Osteoblast (primary cell): ENCODE data around the gene EFNA5. TPM values are rescaled to one million over a fixed set of nuclear protein-coding genes. Genes with fewer than 3 reads are reported as not detected.

Experiments
- DNase-seq: peaks from one replicate; pipeline ENCODE4 v3.0.0; 2011; ENCODE audit warnings: low spot score, mixed read lengths; ENCODE audit not compliant: insufficient read length; ENCODE audit errors: missing footprints
- H2AFZ ChIP-seq: 2 replicates; pipeline ENCODE4 v1.6.0; 2011; ENCODE audit warnings: mild to moderate bottlenecking, low read length
- H3K27ac ChIP-seq: 2 replicates; pipeline ENCODE4 v1.5.1; 2011; ENCODE audit warnings: mild to moderate bottlenecking, low read depth, low read length, moderate library complexity
- H3K27me3 ChIP-seq: 2 replicates; pipeline ENCODE4 v1.6.0; 2012; ENCODE audit warnings: mild to moderate bottlenecking, control low read depth, inconsistent platforms, low read length, moderate library complexity; ENCODE audit not compliant: insufficient read depth
- H3K36me3 ChIP-seq: 2 replicates; pipeline ENCODE4 v1.5.1; 2011; ENCODE audit warnings: mild to moderate bottlenecking, low read length, control low read depth, moderate library complexity; ENCODE audit not compliant: insufficient read depth
- H3K4me1 ChIP-seq: 2 replicates; pipeline ENCODE4 v1.5.1; 2011; ENCODE audit warnings: mild to moderate bottlenecking, low read length, control low read depth, moderate library complexity; ENCODE audit not compliant: insufficient read depth
- H3K4me2 ChIP-seq: 2 replicates; pipeline ENCODE4 v1.6.0; 2011; ENCODE audit warnings: mild to moderate bottlenecking, low read length; ENCODE audit not compliant: insufficient read depth
- H3K4me3 ChIP-seq: fragments of 200-600 bp; sonication (generic); 3 replicates; pipeline ENCODE4 v1.5.1; 2012; ENCODE audit warnings: mild to moderate bottlenecking, low read length, inconsistent platforms; ENCODE audit not compliant: insufficient read depth
- H3K79me2 ChIP-seq: 2 replicates; pipeline ENCODE4 v1.6.0; 2012; ENCODE audit warnings: mild to moderate bottlenecking, low read length, control low read depth, inconsistent platforms; ENCODE audit not compliant: insufficient read depth
- H3K9me3 ChIP-seq: 2 replicates; pipeline ENCODE4 v1.5.1; 2011; ENCODE audit warnings: low read depth, low read length, control low read depth
- H4K20me1 ChIP-seq: 2 replicates; pipeline ENCODE4 v1.6.0; 2012; ENCODE audit warnings: mild to moderate bottlenecking, low read length, control low read depth; ENCODE audit not compliant: insufficient read depth
- CTCF ChIP-seq: IDR thresholded peaks from 2 replicates; pipeline ENCODE4 v1.5.1; 2011; ENCODE audit warnings: mild to moderate bottlenecking, low read depth, low read length, moderate library complexity; ENCODE audit errors: extremely low read depth
- total RNA-seq: library from RNA; depleted of rRNA; stranded (reverse); fragments of >200 nt; gene quantifications from 2 replicates; pipeline ENCODE4 v1.2.3, GENCODE V29; 2012

EFNA5 gene
- total RNA-seq, 1 donor, result 12.3 TPM

DNA sequence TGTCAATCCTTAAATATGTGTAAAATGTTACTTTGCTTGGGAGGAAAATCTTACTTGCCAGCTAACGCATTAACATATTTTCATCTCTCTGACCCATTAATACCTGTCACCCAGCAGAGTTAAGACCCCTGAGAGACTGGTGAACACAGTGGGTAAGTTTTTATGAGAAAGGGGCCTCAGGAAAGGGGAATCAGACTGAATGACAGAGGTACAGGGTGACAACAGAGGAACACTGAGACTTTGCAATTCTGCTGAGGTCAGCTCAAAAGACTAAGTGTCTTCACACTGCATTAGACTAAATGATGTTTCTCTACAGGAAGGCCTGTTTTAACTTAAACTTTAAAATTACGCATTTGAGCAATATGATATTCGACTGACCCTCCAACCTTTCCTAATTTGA is 223.8 kb downstream of the EFNA5 start:
- DNase-seq, result no peak
- Histone ChIP-seq H3K4me2 (no peak overlapping the region), H3K36me3 (no peaks in the 10 kb centered on the region), H3K4me3 (no peak overlapping the region), H3K27ac (no peak overlapping the region), H3K27me3 (no peaks in the 10 kb centered on the region), H2AFZ (no peak overlapping the region), H3K4me1 (no peaks in the 10 kb centered on the region), H3K79me2 (peaks cover 3% of the 10 kb centered on the region), H4K20me1 (no peaks in the 10 kb centered on the region), H3K9me3 (no peaks in the 10 kb centered on the region)
- TF ChIP-seq CTCF, result no peak

GRCh38 chr5:107444300-107444699 is 226.4 kb downstream of the EFNA5 start:
- Histone ChIP-seq H4K20me1 (no peaks in the 10 kb centered on the region), H3K9me3 (no peaks in the 10 kb centered on the region), H3K79me2 (peaks cover 3% of the 10 kb centered on the region), H3K4me3 (no peak overlapping the region), H2AFZ (no peak overlapping the region), H3K4me1 (no peaks in the 10 kb centered on the region), H3K4me2 (no peak overlapping the region), H3K36me3 (no peaks in the 10 kb centered on the region), H3K27me3 (no peaks in the 10 kb centered on the region), H3K27ac (no peak overlapping the region)
- no peak for TF ChIP-seq CTCF
- no peak for DNase-seq

DNA sequence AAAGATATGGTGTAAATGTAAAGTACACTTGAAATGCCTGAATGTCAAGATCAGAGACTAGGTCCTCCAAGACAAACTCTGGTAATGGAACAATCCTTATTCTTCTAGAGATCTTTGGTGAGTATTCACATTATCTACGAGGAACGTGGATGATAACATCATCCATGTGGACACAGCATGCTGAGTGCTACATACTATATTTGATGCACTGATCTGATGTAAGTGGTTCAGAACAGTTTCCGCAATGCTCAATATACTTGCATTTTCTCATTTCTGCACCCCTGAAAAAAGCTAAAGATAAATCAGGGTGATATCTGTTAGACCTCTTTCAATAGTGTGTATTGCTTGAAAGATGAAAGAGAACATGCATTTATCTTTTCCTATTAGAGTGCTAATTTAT is 226.8 kb downstream of the EFNA5 start:
- no peak overlapping the region for H3K4me3 ChIP-seq
- H3K27me3 ChIP-seq, result no peaks in the 10 kb centered on the region
- H2AFZ ChIP-seq, result no peak overlapping the region
- no peak overlapping the region for H3K27ac ChIP-seq
- H3K79me2 ChIP-seq, result peaks cover 3% of the 10 kb centered on the region
- TF ChIP-seq CTCF, result no peak
- no peak for DNase-seq
- no peaks in the 10 kb centered on the region for H3K9me3 ChIP-seq
- no peaks in the 10 kb centered on the region for H3K36me3 ChIP-seq
- H3K4me2 ChIP-seq, result no peak overlapping the region
- H4K20me1 ChIP-seq, result no peaks in the 10 kb centered on the region
- no peaks in the 10 kb centered on the region for H3K4me1 ChIP-seq

DNA sequence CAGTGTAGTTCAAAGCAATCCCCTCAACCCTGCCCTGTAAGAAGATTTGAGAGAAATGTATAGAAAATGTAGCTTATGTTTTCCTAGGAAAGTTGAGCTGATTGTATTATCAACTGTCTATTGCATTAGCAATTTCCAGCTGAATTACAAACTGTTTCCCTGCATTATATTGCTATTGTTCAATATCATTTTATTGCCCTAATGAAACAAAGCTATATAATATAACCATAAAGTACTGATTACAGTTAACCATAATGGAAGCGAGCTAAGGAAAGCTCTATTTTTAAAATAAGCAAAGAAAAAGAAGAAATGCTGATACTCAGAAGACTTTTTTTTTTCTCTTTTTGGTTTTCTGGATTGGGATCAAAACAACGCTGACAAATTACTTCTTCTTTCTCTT is 228.3 kb downstream of the EFNA5 start:
- no peaks in the 10 kb centered on the region for H3K27me3 ChIP-seq

More for the DNA sequence above, 228.3 kb downstream of the EFNA5 start:
- Histone ChIP-seq H3K36me3 (no peaks in the 10 kb centered on the region), H4K20me1 (no peaks in the 10 kb centered on the region), H3K4me3 (no peak overlapping the region), H3K4me1 (no peaks in the 10 kb centered on the region), H3K9me3 (no peaks in the 10 kb centered on the region), H3K4me2 (no peak overlapping the region), H3K79me2 (no peaks in the 10 kb centered on the region), H2AFZ (no peak overlapping the region), H3K27ac (no peak overlapping the region)
- TF ChIP-seq CTCF, result no peak
- no peak for DNase-seq
